Erythroblast (primary cell): Measurements from ENCODE around the gene C8B.

Experiments used
- GATA1 ChIP-seq: IDR thresholded peaks from 2 replicates; pipeline ENCODE4 v1.6.1; 2011; ENCODE audit warnings: low read depth, mild to moderate bottlenecking, control low read depth, low read length, moderate library complexity
- POLR2A ChIP-seq: IDR thresholded peaks from 2 replicates; pipeline ENCODE4 v1.6.1; 2011; ENCODE audit warnings: mild to moderate bottlenecking, low read length

GRCh38 chr1:56972976-56973375, 7.2 kb upstream of the C8B start:
- TF ChIP-seq POLR2A = no peak
- no peak for TF ChIP-seq GATA1
